Frontal cortex (tissue), 4 donors: ENCODE measurements around the gene GPR84. TPM values are rescaled to one million over a fixed set of nuclear protein-coding genes. Genes with fewer than 3 reads are reported as not detected.

Experiments
- DNase-seq, 2 donors: peaks; one replicate each; pipeline ENCODE4 v3.0.0; 2012; ENCODE audit warnings: low spot score in 2 of 2
- FAIRE-seq: peaks from 2 replicates; lab custom pipeline; 2012; peaks lifted over from hg19 to GRCh38; lab: Jason Lieb, UNC
- total RNA-seq: library from RNA; depleted of rRNA; stranded (reverse); fragments of >200 nt; gene quantifications from one replicate; pipeline ENCODE4 v1.2.3, GENCODE V29; 2014
- donor health status: control.
- donor health status: control.
- donor health status: control.

Gene GPR84
- total RNA-seq, 1 donor from 2014 or later = not detected

DNA sequence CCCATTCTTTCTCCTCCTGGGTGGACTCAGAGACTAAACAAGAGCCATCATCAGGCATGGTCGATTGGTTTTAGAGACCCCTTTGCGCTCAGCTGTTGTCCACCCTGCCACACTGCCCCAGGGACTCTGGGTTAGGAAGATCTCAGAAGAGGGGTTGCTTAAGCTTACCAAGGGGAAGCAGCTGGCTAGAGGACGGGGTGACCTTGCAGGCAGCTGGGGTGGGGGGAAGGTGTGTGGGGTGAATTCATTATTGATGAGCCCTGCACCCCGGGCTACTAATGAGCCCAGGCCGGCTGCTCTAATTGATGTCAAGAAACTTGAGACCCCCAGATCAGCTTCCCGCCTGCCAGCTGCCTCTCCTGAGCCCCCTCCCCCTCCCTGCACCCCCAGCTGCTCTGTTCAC is 28.9 kb upstream of the GPR84 start:
- DNase-seq (no peak), FAIRE-seq (no peak)

- FAIRE-seq = no peak
- DNase-seq = no peak
These were observed 28.4 kb upstream of the GPR84 start for GRCh38 chr12:54392485-54393206.

DNA sequence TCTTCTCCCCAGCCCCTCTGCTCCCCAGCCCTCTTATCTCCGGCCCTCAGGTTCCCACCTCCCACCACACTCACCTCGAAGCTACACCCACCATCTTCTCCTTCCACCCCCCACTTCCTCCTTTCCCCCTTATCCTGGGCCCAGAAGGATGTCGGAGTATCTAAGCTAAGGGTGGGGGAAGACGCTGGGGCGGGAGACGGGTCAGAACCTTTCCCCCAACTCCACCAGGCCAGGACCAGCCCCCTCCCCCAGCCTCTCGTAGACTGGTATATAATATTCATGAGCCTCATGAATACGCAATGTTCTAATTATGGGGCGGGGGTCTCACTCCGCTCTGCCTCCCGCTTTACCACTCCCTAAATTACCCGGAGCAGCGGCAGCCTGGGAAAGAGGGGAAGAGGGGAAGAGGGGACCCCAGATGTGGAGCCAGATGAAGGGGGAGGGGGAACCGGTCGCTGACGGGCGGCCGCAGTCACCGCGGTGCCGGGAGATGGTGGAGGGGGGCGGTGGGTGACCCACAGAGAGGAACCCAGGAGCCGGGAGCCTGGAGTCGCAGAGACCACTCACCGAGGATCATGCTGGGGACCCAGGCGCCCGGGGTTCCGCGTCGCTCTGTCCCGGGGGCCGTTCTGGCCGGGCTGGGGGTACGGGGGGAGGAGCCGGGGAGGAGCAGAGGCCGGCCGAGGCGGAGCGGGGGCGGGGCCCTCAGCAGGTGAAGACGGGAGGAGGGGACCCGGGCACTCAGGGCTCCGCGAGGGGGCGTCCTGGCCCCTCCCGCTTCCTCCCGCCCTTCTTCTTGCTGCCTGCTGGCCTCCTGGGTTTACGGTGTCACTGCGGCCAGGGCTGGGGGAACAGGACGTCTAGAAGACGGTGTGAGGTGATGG is 26.6 kb upstream of the GPR84 start:
- DNase-seq (peak in 1 of 2 donors; percentile 76), FAIRE-seq (no peak)

GRCh38 chr12:54390176-54390667 is 25.9 kb upstream of the GPR84 start:
- no peak for FAIRE-seq

DNA sequence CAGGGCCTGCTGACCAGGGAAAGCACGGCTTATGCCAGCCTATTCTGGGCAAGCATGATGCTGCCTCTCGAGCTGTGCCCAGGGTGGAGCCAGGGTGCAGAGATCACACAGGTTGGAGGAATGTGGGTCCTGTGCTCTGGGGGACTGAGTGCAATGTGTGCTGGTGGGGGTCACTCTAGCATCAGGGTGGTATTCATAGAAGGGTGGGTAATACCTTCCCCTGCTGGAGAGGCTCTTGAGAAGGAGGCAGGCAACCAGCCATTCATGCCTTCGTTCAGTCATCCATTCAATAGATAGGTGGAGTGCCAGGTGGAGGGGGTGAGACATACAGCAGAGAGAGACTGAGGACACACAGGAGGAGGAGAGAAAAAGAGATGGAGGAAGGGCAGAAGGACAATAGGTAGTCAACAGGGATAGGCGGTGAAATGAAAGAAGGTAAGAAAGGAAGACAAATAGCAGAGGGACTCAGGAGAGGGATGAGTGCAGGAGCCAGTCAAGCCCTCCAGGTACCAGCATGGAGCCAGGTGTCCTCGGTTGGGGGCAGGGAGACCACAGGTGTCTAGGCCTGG is 25.4 kb upstream of the GPR84 start:
- no peak for FAIRE-seq
- DNase-seq = no peak

More at GRCh38 chr12:54390176-54390667, 25.9 kb upstream of the GPR84 start:
- DNase-seq = no peak

DNA sequence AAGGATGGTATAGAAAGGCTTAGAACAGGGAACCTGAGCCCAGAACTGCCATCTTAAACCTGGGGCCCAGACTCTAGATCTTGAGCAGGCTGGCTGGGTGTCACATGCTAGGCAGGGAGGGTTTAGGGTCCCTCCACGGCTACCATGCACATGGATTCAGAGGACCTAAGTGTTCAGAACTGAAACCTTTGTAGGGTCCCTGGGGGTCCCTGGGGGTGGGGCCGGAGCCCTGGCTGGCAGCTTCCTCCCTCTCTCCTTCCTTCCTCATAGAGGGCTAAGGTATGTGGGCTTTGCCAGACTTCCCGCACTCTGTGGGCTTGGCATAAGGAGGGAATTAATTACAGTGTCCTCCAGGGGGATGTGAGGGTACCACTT is 24.8 kb upstream of the GPR84 start:
- DNase-seq (no peak), FAIRE-seq (no peak)

- DNase-seq (no peak), FAIRE-seq (no peak)
These were observed 24.2 kb upstream of the GPR84 start for GRCh38 chr12:54388237-54389133.

GRCh38 chr12:54387114-54387467 is 22.8 kb upstream of the GPR84 start:
- FAIRE-seq (no peak), DNase-seq (no peak)

DNA sequence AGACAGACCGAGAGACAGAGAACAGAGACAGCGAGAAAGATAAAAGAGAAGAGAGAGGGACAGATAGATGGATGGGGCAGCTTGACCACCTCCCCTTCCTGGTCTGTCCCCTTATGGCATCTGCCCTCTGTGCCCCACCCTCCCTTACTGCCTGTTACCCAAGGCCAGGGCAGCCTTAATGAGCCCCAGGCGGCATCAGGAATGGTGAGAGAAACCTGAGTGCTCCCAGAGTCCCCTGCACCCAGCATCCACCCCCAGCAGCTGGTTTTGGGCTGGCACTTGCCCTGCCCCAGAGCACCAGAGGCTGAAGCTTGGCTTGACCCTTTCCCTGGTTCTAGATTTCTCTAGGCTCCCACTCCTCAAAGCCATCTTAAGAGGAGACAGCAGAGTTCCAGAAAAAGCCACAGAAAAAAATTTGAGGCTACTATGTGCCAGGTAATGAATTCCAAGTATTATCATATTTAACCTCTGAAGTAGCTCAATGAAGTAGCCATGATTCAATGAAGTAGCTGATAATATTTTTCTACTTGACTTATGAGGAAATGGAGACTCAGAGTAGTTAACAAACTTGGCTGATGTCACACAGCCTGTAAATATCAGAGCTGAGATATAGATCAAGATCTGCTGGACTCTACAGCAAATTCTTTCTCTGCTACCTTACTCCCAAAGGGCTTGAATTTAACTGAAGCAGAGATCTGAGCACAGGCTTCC is 22.3 kb upstream of the GPR84 start:
- DNase-seq (no peak), FAIRE-seq (no peak)

DNA sequence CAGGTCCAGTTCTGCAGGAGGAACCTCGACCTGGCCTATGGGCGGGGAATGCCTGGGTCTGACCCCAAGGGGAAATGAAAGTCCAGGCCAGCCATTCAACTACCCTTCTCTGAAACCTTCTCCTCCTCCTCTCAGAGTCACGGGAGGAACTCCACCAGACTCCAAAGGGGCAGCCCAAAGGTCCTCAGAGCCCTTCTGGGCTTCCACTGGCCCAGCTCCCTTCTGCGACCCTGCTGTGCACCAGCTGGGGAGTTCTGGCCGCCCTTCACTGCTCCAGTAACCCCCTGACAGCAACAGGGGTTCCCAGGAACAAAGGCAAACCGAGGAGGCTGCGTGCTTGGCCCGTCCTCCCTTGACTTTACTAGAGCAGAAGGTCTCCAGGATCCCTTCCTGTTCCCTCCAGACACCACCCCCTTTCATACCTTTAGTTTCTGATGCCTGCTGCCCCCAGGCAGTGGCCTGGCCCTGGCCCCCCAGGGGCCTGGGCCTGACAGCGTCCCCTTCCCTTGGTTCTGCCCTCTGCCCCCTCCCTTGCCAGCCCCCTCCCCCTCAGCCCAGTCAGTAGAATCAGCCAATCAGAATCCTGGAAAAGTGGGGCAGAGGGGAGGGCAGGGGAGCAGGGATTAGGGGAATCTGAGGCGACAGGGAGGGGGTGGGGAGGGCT is 21.1 kb upstream of the GPR84 start:
- DNase-seq = no peak
- FAIRE-seq = no peak

DNA sequence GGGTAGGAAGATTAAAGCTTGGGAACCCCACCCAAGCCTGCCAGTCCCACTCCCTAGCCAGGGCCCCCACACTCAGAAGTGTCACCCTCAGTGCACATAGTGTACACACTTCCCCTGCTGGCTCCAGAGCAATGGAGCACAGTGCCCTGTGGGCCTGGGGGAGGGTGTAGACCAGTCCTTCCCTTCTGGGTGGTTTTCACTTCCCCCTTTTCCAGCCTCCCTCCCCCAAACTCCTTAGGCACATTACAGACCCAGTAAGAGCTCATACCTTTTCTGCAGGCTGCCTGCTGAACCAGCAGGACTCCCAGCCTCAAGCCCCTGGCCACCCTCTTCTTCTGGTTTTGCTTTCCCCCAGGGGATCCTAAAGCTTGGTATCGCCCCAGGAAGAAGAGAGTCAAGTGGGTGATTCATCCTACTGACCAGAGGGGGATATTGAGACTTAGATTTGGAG is 20.3 kb upstream of the GPR84 start, which contains the start of gene ZNF385A:
Gene ZNF385A, minus strand, starts transcription at position 143 of the 451 bp plus-strand sequence. CDS start 219 bp downstream, outside the sequence.
- FAIRE-seq (no peak), DNase-seq (no peak)

DNA sequence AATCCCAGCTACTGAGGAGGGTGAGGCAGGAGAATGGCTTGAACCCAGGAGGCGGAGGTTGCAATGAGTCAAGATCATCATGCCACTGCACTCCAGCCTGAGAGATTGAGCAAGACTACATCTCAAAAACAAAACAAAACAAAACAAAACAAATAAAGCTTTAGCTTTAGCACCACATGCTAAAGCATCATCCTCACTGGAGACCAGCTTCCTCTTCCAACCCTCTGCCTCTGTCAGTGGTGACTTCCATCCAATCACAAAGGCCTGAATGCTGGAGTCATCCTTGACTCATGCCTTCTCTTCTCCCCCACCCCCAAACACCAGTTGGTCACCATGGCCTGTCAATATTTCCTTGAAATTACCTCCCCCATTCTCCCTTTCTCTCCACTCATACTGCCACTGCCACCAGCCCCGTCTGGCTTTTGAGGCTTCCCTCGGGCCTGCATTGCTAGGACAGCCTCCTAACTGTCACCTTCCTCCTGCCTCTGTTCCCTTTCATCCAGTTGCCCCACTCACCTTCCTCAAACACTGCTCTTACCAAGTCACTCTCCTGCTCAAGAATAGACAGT is 18.8 kb upstream of the GPR84 start:
- FAIRE-seq (no peak), DNase-seq (no peak)

DNA sequence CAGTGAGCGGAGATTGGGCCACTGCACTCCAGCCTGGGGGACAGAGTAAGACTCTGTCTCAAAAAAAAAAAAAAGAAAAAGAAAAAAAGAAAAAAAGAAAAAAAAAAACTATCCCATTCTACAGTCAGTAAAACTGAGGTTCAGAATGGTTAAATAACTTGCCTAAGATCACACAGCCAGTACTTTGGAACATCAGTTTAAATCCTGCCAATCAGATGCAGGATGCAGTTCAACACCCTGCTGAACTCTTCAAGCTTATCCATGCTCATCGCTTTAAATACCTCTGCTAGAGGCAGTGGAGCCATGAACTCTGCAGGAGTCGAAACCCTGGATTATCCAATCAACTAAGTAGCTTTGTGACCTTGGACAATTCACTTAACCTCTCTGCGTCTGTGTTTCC is 16.9 kb upstream of the GPR84 start:
- FAIRE-seq (no peak), DNase-seq (no peak)

DNA sequence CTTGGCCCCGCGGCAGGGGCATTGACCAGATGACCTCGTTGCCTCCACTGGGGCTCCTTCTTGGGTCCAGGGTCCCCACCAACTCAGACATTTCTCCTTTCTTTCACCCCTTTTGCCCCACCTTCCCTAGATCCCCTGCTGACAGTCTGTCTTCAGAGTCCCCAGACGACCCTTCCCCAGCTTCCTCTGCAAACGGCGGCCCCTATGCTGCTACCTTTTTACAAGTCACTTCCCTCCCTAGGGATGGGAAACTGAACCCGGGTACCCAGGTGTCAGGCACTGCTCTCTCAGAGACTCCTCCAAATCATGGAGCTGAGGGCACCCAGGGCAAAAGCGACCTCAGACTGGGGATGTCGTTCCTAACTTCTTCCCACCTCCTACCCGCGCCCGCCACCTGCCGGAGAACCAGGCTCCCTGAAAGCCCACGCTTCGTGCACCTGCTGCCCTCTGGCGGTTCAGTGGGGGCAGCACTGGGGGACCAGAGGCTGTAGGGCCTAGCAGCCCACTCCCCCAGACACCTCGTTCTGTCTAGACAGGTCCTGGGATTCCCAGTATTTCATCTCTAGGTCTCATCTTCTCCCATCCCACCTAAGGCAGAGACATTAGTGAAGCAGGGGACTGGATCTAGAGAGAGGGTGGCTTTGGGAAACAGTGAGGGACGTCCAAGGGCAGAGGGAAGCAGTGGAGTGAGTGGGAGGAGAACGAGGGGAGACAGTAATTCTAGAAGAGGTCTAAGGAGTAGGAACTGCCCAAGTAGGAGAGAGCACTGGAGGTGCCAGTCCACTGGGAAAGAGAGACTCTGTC is 15.3 kb upstream of the GPR84 start:
- no peak for FAIRE-seq

DNA sequence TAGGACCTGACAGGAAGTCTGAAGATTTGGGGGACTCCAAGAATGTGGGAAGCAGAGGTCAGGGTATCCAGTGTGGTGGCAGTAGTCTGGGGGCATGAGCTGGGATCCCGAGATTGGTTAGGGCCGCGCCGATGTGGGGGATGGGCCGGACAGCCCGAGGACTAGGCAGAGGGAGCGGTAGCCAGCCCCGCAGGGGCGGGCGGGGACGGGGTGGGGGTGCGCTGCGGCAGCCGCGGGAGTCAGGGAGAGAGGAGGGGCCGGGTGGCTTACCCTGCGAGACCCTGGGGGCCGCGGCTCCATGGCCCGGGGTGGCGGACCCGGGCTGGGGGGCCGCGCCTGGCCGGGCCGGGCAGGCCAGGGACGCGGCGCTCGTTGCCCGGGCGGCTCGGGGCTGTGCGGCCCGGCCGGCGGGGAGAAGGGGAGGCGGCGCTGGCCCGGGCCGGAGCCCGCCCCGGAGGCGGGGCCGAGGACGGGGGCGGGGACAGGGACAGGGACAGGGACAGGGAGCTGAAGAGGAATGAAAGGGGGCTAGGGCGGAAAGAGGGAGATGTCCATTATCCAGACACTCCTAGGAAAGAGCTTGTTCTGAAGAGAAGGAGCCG is 14.6 kb upstream of the GPR84 start:
- DNase-seq = peak; percentile 82
- no peak for FAIRE-seq

More for the DNA sequence above, 15.3 kb upstream of the GPR84 start:
- peak; percentile 87 to 93 for DNase-seq

DNA sequence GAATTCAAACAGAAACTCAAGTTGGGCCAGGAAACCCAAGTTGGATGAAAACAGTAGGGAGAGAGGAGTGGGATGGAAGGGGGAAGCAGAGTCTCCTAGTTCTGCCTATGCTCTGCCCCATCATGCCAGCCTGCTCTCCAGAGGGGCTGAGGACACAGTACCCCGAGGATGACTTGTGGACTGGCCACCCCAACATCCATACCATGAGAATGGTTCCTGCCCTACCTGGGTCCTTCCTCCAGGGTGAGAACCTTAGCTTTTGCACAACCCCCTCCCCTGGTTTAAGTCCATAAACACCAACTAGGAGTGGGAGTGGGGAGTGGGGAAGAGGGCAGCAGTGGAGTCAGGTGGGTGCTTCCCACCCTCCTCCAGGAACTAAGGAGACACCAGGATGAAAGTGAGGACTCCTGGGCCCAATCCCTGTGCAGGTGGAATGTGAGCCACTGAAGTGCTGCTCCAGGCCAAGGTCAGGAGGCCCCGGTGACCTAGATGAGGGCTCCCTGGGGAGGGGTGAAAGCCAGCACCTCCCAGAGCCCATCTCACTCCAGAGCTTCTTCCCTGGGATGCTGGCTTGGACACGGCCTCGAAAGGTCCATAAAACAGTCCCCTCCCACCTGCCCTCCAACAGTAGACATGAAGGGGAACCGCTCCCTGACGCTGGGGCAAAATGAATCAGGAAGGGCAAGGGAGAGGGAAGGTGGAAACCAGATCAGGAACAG is 13.7 kb upstream of the GPR84 start:
- no peak for DNase-seq
- no peak for FAIRE-seq
